Tongue (tissue), 2 donors: Measurements from ENCODE around the gene NHERF2. TPM values are rescaled to one million over a fixed set of nuclear protein-coding genes. Genes with fewer than 3 reads are reported as not detected.
"Not testable (repeated sequence)": the region's sequence is repeated elsewhere in the genome, so short reads cannot be mapped to it uniquely, and the experiment has no call there.

Source experiments
- DNase-seq: peaks from one replicate; pipeline ENCODE4 v3.0.0-alpha.2; 2015
- total RNA-seq: library from RNA; depleted of rRNA; stranded (reverse); fragments of >200 nt; gene quantifications from one replicate; pipeline ENCODE4 v1.2.3, GENCODE V29; 2014

Gene NHERF2
- total RNA-seq, 1 donor from 2014 or later = 45.7 TPM

DNA sequence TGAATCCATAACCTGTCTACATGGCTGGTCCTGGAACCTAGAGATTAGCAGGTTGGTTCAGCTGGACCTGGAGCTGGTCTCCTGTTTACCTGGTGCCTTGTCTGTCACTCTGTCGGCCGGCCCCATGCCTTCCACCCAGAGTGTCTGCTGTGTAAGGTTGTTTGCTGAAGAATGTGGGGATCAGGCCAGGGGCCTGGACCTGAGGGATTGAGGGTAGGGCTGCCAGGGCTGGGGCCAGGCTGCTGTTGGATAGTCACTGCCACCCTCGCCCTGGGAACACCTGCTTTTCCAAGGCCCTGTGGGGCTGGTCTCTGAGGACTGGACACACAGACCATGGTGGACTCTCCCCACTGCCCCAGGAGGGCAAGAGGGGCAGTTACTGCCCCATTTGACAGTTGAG is 1.4 kb downstream of the NHERF2 start:
- DNase-seq = no peak

DNA sequence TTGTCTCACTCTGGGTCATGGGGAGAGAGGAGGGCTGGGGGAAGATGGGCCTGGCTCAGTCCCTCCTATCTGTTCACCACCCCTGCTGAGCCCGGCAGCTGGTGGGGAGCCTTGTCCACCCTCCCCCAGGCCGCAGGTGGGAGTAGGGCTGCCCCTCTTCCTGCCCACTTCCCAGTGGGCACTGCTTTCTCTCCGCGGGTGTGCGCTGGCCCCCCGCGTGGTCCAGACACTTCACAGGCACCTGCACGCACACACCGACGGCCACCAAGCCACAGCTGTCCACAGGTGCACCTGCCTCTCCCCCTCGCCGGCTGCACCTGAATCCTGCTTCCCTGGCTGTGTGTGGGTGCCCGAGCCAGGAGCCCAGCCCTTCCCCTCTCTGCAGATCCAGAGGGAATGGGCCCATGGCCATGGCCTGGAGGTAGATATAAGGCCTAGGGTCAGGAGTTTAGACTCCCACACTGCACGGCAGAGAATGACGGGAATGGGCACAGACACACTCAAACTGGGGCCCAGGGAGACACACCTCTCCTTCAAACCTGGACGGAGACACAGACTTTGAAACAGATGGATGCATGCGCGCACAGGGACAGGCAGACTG is 2.0 kb downstream of the NHERF2 start:
- DNase-seq = no peak

DNA sequence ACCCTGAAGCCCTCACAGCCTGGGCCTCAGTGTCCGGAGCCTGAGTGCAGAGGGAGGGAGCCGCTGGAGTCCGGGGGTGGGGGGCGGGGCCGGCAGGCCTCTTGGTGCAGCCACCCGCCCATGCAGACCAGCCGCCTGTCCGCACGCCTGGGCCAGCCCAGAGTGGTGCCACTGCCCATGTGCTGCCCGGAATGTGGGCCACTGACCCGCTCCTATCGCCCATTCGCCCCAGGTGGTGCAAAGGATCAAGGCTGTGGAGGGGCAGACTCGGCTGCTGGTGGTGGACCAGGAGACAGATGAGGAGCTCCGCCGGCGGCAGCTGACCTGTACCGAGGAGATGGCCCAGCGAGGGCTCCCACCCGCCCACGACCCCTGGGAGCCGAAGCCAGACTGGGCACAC is 2.6 kb downstream of the NHERF2 start:
- no peak for DNase-seq

DNA sequence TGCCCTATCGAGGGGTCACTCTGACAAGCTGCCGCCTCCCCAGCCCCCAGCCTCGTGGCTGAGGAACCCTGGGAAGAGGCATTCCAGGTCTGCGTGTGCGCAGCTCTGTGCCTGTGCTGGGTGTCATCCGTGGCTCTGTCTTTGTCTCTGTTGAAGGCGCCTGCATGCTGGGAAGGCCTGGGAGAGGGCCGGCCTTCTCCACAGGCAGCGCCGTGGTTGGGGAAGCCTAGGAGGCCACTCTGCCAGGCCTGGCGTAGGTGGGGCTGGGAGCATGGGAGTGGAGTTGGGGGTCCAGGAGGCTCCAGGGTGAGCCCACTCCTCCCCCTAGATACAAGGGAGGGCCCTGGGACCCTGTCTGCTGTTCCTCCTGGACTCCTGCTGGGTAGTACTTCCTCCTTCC is 3.3 kb downstream of the NHERF2 start:
- DNase-seq = no peak

DNA sequence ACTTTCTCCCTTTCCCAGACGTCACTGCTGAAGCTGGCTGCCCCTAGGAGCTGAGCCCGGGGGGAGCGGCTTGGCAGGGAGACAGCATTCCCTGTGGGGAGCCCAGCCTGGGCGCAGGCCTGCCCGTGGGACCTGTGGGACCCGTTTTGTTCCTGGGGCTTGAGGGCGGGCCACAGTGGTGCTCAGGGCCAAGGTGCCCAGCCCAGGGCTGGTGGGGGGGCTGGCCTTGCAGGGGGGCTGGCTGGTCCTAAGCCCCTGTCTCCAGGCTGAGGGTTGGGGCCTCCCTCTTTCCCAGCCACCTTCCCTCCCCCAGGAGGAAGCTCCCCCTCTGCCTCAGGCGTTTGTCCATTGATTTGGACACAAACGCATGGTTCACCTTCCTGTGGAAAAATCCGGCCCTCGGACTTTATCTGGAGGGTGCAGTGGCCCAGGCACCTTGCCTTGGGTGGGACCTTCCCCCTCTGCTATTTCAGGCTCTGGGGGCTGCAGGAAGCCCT is 4.4 kb downstream of the NHERF2 start:
- no peak for DNase-seq

DNA sequence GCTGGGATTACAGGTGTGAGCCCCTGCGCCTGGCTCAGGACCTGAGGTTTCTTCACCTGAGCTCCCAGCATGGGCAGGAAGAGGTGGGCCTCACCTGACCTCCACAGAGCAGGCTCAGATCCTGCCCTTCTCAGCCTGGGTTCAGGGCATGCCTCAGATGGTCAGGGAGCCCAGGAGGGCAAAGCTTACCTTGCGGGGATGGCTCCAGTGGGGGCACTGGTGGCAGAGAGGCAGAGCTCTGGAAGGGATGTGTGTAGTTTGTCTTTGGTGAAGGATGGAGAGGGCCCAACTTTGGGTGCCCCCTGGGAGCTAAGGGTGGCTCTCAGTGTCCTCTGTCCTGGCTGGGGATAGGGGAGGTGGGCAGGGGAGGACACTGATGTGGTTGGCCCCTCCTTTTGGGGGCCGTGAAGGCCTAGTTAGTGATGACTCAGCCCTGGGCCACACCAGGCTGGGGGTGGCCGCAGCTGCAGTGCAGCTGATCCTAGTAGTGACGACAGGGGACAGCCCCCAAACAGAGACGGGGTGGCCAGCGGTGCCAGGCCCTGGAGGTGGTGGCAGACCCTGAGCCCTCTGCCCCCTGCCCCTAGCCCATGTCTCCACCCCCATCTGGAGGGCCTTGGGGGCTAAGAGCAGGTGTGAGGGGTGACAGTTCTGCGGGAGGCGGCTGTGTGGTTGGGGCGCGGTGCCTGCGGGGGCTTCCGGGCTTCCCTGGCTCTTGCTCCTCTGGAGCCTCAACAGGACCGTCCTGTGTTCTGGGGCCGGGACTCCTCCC is 5.8 kb downstream of the NHERF2 start:
- peak; percentile 47 for DNase-seq

DNA sequence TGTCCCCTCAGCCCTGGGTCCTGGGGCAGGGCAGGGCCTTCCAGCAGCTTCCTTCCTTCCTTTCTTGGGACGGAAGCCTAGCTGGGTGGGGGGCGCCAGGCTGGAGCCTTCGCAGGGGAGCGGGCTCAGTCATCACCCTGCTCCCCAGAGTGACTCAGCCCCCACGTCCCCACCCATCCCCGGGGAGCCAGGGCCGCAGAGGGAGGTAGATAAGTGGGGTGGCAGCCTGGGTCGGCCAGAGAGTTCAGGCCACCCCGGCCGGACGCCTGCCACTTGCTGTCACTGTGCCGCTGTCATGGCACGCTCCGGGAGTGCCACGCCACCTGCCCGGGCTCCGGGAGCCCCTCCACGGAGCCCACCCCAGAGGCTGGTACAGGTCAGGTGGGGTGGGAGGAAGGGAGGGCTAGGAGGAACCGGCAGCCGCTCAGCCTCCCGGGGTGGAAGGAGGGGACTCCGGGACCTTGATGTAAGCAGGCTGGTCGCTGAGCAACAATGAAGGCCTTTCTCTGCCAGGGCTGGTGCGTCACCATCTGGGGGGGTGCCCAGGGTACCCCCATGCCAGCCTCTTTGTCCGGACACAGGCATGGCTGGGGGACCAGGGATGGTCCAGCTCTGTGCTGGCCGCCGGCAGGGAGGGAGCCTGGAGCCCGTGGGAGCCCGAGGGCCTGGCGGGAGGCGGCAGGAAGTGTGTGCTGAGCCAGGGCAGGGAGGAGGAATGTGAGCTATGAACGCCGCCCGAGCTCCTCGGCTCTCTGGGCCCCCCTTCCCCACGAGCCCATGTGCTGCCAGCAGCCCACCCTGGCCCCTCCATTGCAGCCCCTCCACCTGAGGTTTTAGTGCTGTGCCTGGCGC is 6.6 kb downstream of the NHERF2 start:
- DNase-seq = peak; percentile 75

DNA sequence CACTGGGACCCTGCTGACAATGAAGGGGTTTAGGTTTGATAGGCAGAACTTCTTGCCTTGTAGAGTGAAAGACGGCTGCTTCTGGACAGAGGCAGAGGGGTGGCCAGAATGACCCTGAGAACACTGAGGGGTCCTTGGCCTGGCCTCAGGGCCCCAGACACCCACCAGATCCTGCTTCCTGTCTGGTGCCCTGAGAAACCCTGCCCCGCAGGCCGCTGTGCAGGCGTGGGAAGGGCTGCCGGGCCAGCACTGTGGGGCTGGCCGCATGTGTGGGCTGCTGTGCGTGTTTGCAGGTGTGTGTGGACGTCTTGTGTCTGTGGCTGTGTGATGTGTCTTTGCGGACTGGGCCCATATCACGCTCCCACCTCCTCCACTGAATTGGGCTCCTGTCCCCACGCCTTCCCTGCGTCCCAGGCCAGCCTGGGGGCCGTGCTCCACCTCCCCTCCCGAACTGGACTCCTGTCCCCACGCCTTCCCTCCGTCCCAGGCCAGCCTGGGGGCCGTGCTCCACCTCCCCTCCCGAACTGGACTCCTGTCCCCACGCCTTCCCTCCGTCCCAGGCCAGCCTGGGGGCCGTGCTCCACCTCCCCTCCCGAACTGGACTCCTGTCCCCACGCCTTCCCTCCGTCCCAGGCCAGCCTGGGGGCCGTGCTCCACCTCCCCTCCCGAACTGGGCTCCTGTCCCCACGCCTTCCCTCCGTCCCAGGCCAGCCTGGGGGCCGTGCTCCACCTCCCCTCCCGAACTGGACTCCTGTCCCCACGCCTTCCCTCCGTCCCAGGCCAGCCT is 7.4 kb downstream of the NHERF2 start:
- not testable (repeated sequence) for DNase-seq

DNA sequence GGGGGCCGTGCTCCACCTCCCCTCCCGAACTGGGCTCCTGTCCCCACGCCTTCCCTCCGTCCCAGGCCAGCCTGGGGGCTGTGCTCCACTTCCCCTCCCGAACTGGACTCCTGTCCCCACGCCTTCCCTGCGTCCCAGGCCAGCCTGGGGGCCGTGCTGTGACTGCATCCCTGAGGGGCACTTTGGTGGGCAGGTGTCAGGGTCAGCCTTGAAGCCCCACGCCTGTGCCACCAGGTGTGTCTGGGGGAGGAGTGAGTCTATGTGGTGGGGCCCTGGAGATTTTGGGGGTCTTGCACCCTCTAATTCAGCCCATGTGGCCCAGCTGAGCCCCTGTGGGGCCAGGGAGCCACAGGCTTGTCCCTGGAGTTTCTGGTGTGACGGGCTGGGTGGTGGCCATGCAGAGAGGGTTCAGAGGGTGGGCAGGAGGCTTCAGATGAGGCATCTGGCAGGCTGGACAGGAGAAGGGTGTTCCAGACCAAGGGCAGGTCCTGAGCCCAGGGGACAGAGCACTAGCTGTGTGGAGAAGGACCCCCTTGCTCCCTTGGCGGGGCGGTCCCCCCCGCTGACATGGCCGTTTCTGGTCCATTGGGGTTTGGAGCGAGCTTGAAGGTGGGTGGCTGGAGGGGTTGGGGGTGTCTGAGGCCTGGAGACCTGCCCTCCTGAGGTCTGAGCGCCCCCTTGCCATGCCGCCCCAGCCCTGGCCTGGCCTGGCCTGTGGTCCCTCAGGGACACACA is 8.2 kb downstream of the NHERF2 start:
- DNase-seq = no peak

DNA sequence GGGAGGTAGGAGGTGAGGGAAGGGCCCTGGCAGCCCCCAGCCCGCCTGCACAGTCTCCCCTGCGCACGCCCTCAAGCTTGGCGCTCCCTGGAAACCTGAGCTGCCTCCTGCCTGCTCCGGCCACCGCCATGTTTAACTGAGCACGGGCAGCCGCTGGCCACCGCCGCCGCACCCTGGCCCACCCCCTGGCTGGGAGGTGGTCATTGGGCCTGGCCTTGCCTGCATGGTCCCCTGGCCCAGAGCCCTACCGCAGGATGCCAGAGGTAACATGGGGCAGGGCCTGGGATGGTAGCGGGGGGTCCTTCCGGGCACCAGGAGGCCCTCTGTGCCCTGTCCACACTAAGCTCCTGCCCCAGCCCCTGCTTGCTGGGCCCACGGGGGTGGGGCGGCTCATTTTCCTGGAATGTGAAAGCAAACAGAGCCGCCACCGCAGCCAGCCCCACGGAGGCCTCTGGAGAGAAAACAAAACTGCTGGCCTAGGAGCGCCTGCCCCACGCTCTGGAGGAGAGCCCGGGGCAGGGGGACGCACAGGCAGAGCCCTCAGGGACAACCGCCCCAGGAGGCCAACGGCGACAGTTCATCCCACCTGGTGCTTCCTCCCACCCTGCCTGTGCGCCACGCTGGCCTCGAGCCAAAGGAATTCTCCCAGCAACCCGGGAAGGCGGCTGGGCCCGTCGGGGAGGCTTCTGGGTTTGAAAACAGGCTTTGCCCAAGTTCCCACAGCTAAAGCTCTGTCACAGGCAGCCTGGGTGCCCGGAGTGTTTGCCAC is 8.9 kb downstream of the NHERF2 start:
- peak; percentile 81 for DNase-seq

DNA sequence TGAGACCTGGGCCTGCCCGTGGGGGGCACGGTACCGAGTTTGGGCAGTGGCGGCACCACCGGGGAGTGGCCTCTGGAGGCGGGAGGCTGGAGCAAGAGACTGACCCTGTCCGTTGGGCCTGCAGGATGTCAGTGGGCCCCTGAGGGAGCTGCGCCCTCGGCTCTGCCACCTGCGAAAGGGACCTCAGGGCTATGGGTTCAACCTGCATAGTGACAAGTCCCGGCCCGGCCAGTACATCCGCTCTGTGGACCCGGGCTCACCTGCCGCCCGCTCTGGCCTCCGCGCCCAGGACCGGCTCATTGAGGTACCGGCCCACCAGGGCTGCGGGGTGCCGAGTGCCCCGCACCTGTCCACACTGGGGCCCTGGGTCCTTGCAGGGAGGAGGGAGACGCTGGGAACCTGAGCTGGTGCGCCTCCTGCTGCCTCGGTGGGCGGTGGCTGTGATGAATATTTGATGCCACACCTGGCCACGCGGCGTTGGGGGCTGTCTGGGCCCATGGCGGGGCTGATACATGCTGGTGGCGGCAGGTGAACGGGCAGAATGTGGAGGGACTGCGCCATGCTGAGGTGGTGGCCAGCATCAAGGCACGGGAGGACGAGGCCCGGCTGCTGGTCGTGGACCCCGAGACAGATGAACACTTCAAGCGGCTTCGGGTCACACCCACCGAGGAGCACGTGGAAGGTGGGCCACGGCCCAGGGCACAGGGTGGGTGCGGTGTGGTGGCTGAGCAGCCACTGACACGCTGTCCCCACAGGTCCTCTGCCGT is 9.7 kb downstream of the NHERF2 start:
- DNase-seq = no peak

DNA sequence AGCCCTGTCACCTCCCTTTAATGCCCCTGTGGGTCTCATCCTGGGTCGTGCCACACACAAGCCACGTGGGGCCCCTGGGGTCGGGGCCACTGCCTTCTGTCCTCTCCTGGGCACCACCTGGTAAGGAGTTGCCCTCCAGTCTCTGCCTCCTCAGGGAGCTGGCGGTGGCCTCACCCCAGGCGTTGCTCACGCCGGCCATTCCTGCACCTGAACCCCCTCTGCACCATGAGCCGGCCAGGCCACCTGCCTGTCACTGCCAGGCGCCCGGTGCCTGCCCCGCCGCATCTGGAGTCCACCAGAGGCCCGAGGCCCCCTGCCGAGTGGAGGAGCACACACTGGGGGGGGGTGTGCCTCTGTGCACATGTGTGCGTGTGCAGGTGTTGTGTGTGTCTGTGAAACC is 10.4 kb downstream of the NHERF2 start:
- DNase-seq = no peak

DNA sequence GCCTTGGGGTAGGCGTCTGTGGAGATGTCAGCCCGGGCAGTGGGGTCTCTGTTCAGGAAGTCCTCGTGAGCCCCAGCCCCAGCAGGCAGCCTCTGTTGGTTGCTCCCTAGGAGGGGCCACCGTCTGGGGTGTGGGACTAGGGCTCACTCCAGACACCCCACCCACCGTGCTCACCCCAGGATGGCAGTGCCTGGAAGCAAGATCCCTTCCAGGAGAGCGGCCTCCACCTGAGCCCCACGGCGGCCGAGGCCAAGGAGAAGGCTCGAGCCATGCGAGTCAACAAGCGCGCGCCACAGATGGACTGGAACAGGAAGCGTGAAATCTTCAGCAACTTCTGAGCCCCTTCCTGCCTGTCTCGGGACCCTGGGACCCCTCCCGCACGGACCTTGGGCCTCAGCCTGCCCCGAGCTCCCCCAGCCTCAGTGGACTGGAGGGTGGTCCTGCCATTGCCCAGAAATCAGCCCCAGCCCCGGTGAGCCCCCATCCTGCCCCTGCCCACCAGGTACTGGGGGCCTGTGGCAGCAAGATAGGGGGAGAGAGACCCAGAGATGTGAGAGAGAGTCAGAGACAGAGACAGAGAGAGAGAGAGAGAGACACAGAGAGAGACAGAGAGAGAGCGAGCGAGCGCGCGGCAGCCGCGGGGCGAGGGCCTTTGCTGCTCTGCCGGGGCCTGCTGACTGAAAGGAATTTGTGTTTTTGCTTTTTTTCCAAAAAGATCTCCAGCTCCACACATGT is 11.1 kb downstream of the NHERF2 start:
- no peak for DNase-seq

DNA sequence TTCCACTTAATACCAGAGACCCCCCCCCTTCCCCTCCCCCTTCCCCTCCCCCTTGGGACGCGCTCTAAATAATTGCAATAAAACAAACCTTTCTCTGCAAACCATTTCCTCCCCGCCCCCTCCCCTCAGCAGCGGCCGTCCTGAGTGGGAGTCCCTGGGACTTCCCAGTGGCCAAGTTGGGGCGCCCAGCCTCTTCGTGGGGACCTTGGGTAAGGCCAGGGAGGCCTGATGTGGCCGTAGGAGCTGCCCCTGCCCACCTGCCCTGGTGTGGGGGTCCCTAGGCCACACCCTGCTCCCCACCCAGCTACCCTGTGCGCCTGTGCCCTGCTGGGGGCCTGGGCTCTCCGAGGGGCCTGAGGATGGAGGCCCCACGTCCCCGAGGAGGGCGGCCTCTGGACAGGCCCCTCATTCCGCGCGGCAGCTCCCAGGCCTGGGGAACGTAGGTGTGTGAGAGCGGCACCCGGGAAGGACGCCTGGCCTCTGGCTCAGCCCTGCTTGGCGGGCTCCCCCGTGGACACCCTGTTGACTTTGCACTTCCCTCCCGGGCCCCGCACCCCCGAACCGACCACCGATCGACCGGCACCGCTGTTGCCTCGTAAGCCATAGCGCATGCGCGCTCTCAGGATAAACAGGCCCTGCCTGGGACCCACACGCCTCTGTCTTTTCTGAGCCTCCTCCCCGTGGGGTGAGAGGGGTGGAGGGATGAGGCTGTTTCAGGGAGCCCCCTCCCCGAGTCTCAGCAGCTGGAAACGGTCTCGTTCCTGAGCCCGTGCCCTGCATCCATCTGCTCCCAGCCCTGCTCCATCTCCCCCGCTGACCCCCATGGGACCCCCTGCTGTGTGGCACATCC is 11.9 kb downstream of the NHERF2 start:
- peak; percentile 81 for DNase-seq

DNA sequence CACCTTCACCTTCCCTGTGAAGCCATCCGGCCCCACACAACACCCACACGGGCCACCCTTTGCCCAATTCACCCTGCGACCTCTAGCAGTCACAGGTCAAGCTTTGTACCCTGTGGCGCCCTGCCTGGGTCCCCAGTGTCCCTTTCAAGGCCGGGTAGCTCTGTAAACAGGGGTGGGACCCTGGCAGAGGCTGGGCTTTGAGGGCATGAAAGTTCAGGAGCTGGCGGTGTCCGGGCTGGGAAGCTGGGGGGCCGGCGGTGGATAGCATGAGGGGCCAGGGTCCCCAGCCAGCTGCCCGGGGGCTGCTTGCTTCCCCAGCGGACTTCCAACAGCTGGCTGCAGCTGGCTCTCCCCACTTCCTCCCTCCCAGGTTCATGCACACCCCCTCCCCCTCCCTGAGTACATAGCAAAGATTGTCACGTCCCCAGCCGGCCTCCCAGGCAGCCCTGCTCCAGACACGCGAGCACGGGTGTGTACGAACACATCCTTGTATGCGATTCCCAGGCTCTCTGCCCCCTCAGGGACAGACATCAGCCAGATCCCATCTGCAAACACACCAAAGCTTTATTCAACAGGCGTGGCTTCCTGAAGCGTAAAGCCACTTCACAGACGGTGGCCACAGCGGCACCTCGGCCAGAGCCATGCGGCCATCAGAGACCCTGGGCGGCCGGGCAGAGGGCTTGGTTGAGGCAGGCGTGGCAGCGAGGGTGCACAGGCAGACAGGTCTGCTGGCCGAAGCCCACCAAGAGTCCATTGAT is 12.8 kb downstream of the NHERF2 start:
- DNase-seq = peak; percentile 96

DNA sequence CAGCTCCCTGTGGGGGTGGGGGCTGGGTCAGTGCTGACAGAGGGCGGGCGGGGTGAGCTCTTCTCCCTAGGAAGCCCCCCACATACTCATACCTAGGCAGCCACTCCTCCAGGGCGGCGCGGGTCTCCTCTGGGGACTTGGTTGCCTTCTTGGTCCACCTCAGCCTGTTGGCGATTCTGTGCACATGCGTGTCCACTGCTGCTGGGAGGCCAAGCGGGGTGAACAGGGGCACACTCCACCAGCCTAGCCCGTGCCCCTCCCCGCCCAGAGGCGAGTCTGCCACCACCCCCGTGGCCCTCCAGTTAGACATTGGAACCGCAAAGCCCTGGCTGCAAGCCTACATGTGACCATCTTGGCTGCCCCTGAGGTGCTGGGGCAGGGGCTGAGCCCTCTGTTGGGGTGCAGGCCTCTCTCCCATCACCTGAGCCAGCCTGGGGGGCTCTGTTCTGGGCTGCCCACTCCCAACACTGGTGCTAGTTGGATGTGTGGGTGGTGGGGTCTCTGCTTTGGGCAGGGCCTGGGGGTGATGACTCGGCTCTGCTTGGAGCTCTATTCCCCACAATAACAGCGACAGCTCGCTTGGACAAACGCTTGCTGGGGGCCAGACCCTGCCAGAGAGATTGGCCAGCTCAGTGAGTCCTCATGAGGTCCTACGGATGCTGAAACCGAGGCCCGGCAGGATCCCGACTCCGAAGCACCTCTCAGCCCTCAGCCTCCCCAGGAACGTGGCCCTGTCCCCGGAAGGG is 13.5 kb downstream of the NHERF2 start:
- no peak for DNase-seq
